ENCODE data around the gene ELOVL7. TPM values are rescaled to one million over a fixed set of nuclear protein-coding genes. Genes with fewer than 3 reads are reported as not detected.
"Not testable (repeated sequence)": the region's sequence is repeated elsewhere in the genome, so short reads cannot be mapped to it uniquely, and the experiment has no call there.

Gene ELOVL7
- total RNA-seq, 1 experiment from 2014 or later: 1.2 TPM

DNA sequence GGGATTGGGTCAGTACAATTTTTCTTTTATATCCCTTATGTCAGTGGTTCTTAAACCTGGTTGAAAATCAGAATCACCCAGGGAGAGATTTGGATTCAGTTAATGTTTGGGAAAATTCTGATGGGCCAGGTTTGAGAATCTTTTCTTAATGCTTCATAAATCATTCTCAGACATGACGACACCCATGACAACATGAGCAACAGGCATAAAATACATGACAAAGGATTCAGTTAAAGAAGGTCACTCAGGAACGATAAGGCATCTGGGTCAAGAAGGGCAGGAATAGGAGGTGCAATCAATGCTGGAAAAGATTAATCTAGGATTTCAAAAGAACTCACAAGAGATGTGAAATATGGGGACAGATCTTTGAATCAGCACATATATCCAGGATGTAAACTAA is 41.8 kb downstream of the ELOVL7 start:
- ChIA-PET POLR2A (ENCODE audit: unreplicated experiment) (no interaction called here), CTCF (no interaction called here)
- DNase-seq: no peak
- Histone ChIP-seq H3K27me3 (ENCODE audit: low read length) (no peaks in the 10 kb centered on the region), H3K4me2 (ENCODE audit: low read length) (no peak overlapping the region), H3K4me1 (ENCODE audit: insufficient read depth, low read length) (no peaks in the 10 kb centered on the region), H3K9ac (ENCODE audit: low read length) (no peak overlapping the region), H4K20me1 (ENCODE audit: low read length) (no peaks in the 10 kb centered on the region), H3F3A (ENCODE audit: low read length, unreplicated experiment) (no peaks in the 10 kb centered on the region), H3K9me3 (ENCODE audit: low read length) (no peaks in the 10 kb centered on the region), H3K79me2 (ENCODE audit: low read length) (no peaks in the 10 kb centered on the region), H3K36me3 (ENCODE audit: low read depth, low read length) (no peaks in the 10 kb centered on the region), H3K9me2 (replicated peaks; ENCODE audit: low read length) (no peaks in the 10 kb centered on the region), H2AFZ (ENCODE audit: low read length) (no peak overlapping the region), H3K4me3 (ENCODE audit: low read length) (no peak overlapping the region), H3K27ac (ENCODE audit: low read length) (no peak overlapping the region)
- no peak for ATAC-seq
- intact Hi-C loops (cut with micrococcal nuclease): no loop called here
- TF ChIP-seq, protein P1, sequence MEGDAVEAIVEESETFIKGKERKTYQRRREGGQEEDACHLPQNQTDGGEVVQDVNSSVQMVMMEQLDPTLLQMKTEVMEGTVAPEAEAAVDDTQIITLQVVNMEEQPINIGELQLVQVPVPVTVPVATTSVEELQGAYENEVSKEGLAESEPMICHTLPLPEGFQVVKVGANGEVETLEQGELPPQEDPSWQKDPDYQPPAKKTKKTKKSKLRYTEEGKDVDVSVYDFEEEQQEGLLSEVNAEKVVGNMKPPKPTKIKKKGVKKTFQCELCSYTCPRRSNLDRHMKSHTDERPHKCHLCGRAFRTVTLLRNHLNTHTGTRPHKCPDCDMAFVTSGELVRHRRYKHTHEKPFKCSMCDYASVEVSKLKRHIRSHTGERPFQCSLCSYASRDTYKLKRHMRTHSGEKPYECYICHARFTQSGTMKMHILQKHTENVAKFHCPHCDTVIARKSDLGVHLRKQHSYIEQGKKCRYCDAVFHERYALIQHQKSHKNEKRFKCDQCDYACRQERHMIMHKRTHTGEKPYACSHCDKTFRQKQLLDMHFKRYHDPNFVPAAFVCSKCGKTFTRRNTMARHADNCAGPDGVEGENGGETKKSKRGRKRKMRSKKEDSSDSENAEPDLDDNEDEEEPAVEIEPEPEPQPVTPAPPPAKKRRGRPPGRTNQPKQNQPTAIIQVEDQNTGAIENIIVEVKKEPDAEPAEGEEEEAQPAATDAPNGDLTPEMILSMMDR (conservative IDR thresholded peaks at IDR 0.05; ENCODE audit: low read depth, low read length): no peak
- no peak for TF ChIP-seq EZH2phosphoT487 (IDR thresholded peaks at IDR 0.05; ENCODE audit: borderline replicate concordance, low read length)
- TF ChIP-seq EZH2 (IDR thresholded peaks at IDR 0.05; ENCODE audit: low read length, unreplicated experiment): no peak
- no TSS peak for BruUV-seq (replicated peaks)

DNA sequence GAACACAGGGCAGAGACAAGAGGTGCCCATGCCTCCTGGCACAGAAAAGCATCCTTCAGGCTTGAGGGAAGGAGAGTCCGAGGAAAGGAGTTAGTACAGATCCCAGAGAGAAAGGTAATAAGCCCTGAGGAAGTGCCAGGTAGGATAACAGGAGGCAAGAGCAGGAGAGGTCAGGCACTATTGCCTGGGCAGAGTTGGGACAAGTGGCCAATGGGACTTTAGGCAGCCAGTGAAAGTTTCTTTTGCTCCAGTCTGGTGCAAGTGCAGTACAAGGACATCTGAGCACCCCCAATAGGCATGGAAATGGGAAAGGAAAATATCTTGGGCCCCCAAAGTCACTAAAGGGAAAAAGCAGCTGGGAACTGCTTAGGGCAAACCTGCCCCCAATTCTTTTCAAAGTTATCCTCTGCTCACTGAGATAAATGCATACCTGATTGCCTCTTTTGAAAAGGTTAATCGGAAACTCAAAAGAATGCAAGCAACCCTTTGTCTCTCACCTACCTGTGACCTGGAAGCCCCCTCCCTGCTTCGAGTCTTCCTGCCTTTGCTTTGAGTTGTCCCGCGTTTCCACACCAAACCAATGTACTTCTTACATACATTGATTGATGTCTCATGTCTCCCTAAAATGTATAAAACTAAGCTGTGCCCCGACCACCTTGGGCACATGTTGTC is 46.5 kb downstream of the ELOVL7 start:
- no TSS peak for BruUV-seq (replicated peaks)
- H3K4me1 ChIP-seq (ENCODE audit: insufficient read depth, low read length): no peaks in the 10 kb centered on the region
- H3K4me2 ChIP-seq (ENCODE audit: low read length): no peak overlapping the region
- ChIA-PET POLR2A (ENCODE audit: unreplicated experiment) (no interaction called here), CTCF (no interaction called here)
- no peak for ATAC-seq
- intact Hi-C loops (cut with micrococcal nuclease): no loop called here
- no peaks in the 10 kb centered on the region for H3K79me2 ChIP-seq (ENCODE audit: low read length)
- no peak overlapping the region for H2AFZ ChIP-seq (ENCODE audit: low read length)
- H3K9ac ChIP-seq (ENCODE audit: low read length): no peak overlapping the region
- TF ChIP-seq EZH2phosphoT487 (IDR thresholded peaks at IDR 0.05; ENCODE audit: borderline replicate concordance, low read length) (no peak), EZH2 (IDR thresholded peaks at IDR 0.05; ENCODE audit: low read length, unreplicated experiment) (no peak)
- TF ChIP-seq, protein P1 (conservative IDR thresholded peaks at IDR 0.05; ENCODE audit: low read depth, low read length): no peak
- no peak for DNase-seq
- H3K27me3 ChIP-seq (ENCODE audit: low read length): no peaks in the 10 kb centered on the region
- H3K9me2 ChIP-seq (replicated peaks; ENCODE audit: low read length): no peaks in the 10 kb centered on the region
- no peak overlapping the region for H3K27ac ChIP-seq (ENCODE audit: low read length)
- H3K4me3 ChIP-seq (ENCODE audit: low read length): no peak overlapping the region
- H4K20me1 ChIP-seq (ENCODE audit: low read length): no peaks in the 10 kb centered on the region
- no peaks in the 10 kb centered on the region for H3K9me3 ChIP-seq (ENCODE audit: low read length)
- no peaks in the 10 kb centered on the region for H3F3A ChIP-seq (ENCODE audit: low read length, unreplicated experiment)
- no peaks in the 10 kb centered on the region for H3K36me3 ChIP-seq (ENCODE audit: low read depth, low read length)

DNA sequence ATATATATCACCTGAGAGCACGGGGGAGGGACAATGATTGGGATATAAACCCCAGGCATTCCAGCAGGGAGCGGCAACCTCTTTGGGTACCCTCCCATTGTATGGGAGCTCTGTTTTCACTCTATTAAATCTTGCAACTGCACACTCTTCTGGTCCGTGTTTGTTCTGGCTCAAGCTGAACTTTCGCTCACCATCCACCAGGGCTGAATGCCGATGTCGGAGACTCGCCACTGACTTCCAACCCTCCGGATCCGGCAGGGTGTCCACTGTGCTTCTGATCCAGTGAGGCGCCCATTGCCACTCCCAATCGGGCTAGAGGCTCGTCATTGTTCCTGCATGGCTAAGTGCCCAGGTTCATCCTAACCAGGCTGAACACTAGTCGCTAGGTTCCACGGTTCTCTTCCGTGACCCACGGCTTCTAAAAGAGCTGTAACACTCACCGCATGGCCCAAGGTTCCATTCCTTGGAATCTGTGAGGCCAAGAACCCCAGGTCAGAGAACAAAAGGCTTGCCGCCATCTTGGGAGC is 48.6 kb downstream of the ELOVL7 start:
- ATAC-seq; intact Hi-C loops (cut with micrococcal nuclease); H3K9ac ChIP-seq (ENCODE audit: low read length); H3K4me3 ChIP-seq (ENCODE audit: low read length); H3K79me2 ChIP-seq (ENCODE audit: low read length); H3K36me3 ChIP-seq (ENCODE audit: low read depth, low read length); POLR2A ChIA-PET (ENCODE audit: unreplicated experiment); H3K9me3 ChIP-seq (ENCODE audit: low read length); BruUV-seq (replicated peaks); H2AFZ ChIP-seq (ENCODE audit: low read length); DNase-seq; H3F3A ChIP-seq (ENCODE audit: low read length, unreplicated experiment); H3K4me2 ChIP-seq (ENCODE audit: low read length); CTCF ChIA-PET; H4K20me1 ChIP-seq (ENCODE audit: low read length); H3K9me2 ChIP-seq (replicated peaks; ENCODE audit: low read length); H3K4me1 ChIP-seq (ENCODE audit: insufficient read depth, low read length); H3K27ac ChIP-seq (ENCODE audit: low read length); H3K27me3 ChIP-seq (ENCODE audit: low read length): not testable (repeated sequence)

All from PC-3 (cell line).